Measurements from ENCODE around the gene ARHGAP1. TPM values are rescaled to one million over a fixed set of nuclear protein-coding genes. Genes with fewer than 3 reads are reported as not detected.

Gene ARHGAP1
- total and polyA plus RNA-seq, 2 of the 13 experiments (the other 11 are each of a cell fraction or from before 2014, with no cell fraction given) = 18.6 to 30.3 TPM

- Histone ChIP-seq H3K36me3 (replicated peaks in 1 of 2; ENCODE audit: control insufficient read depth in 1 of 2, insufficient read depth in 2 of 2, low read length in 2 of 2) (0 out of 5 replicates have a peak, but pooled peaks cover 0 to 10% of the 10 kb centered on the region in 2 experiments), H3K4me3 (replicated peaks in 1 of 3; ENCODE audit: insufficient read depth in 1 of 3, low read depth in 2 of 3, low read length in 3 of 3) (no peak overlapping the region), H3K9ac (ENCODE audit: insufficient read depth, low read depth, low read length) (no peak overlapping the region), H3K9me3 (ENCODE audit: low read length) (no peaks in the 10 kb centered on the region), H3K4me1 (ENCODE audit: insufficient read depth, low read length) (peaks cover 51% of the 10 kb centered on the region), H2AFZ (ENCODE audit: low read length) (no peak overlapping the region), H3K27me3 (ENCODE audit: control insufficient read depth in 1 of 2, insufficient read depth in 2 of 2, low read length in 2 of 2) (no peaks in the 10 kb centered on the region), H3K4me2 (ENCODE audit: low read depth, low read length) (no peak overlapping the region), H3K79me2 (ENCODE audit: insufficient read depth, low read length) (no peaks in the 10 kb centered on the region), H3K27ac (ENCODE audit: extremely low read length, insufficient read depth, low read length) (no peak overlapping the region), H4K20me1 (ENCODE audit: insufficient read depth, low read length) (no peaks in the 10 kb centered on the region)
- in situ Hi-C loops (cut with HindIII; ENCODE audit: extremely low pct_ligation_motif_present, low pct_unique_long_range_greater_than_20kb) = no loop called here
- TF ChIP-seq YY1 (IDR thresholded peaks at IDR 0.05; ENCODE audit: insufficient read depth, insufficient replicate concordance, low read depth, low read length) (no peak), THAP8 (CRISPR knock-in tag; IDR thresholded peaks at IDR 0.05; ENCODE audit: borderline replicate concordance) (no peak), TARDBP (CRISPR knock-in tag; IDR thresholded peaks at IDR 0.05) (no peak), MED13 (CRISPR knock-in tag; IDR thresholded peaks at IDR 0.05) (no peak), ZNF629 (CRISPR knock-in tag; conservative IDR thresholded peaks at IDR 0.05) (no peak), ZNF773 (CRISPR knock-in tag; IDR thresholded peaks at IDR 0.05; ENCODE audit: borderline replicate concordance) (no peak), GPBP1L1 (CRISPR knock-in tag; IDR thresholded peaks at IDR 0.05) (no peak), KAT2B (IDR thresholded peaks at IDR 0.05; ENCODE audit: borderline replicate concordance, low read depth, low read length) (no peak), RFXANK (CRISPR knock-in tag; IDR thresholded peaks at IDR 0.05) (no peak), MAX (IDR thresholded peaks at IDR 0.05) (no peak), RBFOX2 (IDR thresholded peaks at IDR 0.05; ENCODE audit: low read depth, low read length) (no peak), ZNF343 (CRISPR knock-in tag; IDR thresholded peaks at IDR 0.05) (no peak), ZNF256 (CRISPR knock-in tag; conservative IDR thresholded peaks at IDR 0.05) (no peak), ZNF850 (CRISPR knock-in tag; conservative IDR thresholded peaks at IDR 0.05) (no peak), PAF1 (CRISPR knock-in tag; IDR thresholded peaks at IDR 0.05) (no peak)
- intact Hi-C loops (cut with micrococcal nuclease; ENCODE audit: unreplicated experiment) = no loop called here
- DNase-seq (ENCODE audit: low spot score) (no peak), FAIRE-seq (no peak), ATAC-seq (no peak; the same call in 2 of the 3 replicates)
- no TSS peak for BruUV-seq (replicated peaks)
- CTCF ChIA-PET (ENCODE audit: low intra/inter-chr PET ratio, low total read pairs) = no interaction called here
- 91% methylated on average over 4 of the region's 5 CpGs for WGBS (ENCODE audit: low lambda C conversion rate)
- POLR2A ChIA-PET = interaction anchor here (1.5 kb wide), 1 partner anchor 11 kb away, joined by 6 read pairs; the partner anchor contains the start of genes ARHGAP1 and ZNF408
Measured at GRCh38 chr11:46711303-46711702, 10.9 kb upstream of the ARHGAP1 start.

Measured in HepG2 (cell line).